Neural cell (in vitro differentiated cells): Measurements from ENCODE around the gene ATP5MG. TPM values are rescaled to one million over a fixed set of nuclear protein-coding genes. Genes with fewer than 3 reads are reported as not detected.

Experiments
- H2AFZ ChIP-seq: fragments of 200-600, 300-800 bp; sonication (generic), shearing (Covaris generic); 2 replicates; pipeline ENCODE4 v1.6.0; 2014; ENCODE audit warnings: low read depth, mild to moderate bottlenecking, antibody characterized with exemption, low read length, moderate library complexity
- H3F3A ChIP-seq: fragments of 200-600 bp; shearing (Covaris generic); 2 replicates; pipeline ENCODE4 v1.6.1; 2016; ENCODE audit warnings: mild to moderate bottlenecking, moderate library complexity, mixed read lengths, antibody characterized with exemption, low read length; ENCODE audit not compliant: insufficient read depth, poor library complexity, severe bottlenecking
- H3K27ac ChIP-seq: fragments of 200-600, 300-800 bp; sonication (generic), shearing (Covaris generic); 2 replicates; pipeline ENCODE4 v1.5.1; 2014; ENCODE audit warnings: mild to moderate bottlenecking, low read length, moderate library complexity
- H3K27me3 ChIP-seq: fragments of 300-800, 200-600 bp; sonication (generic), shearing (Covaris generic); 2 replicates; pipeline ENCODE4 v1.6.0; 2014; ENCODE audit warnings: mild to moderate bottlenecking, low read depth, low read length, moderate library complexity; ENCODE audit not compliant: insufficient read depth
- H3K36me3 ChIP-seq: fragments of 300-800, 200-600 bp; sonication (generic), shearing (Covaris generic); 2 replicates; pipeline ENCODE4 v1.5.1; 2014; ENCODE audit warnings: mild to moderate bottlenecking, antibody characterized with exemption, low read length, moderate library complexity; ENCODE audit not compliant: insufficient read depth
- H3K4me2 ChIP-seq: fragments of 300-800, 200-600 bp; sonication (generic), shearing (Covaris generic); 2 replicates; pipeline ENCODE4 v1.6.0; 2014; ENCODE audit warnings: mild to moderate bottlenecking, low read length
- H3K4me3 ChIP-seq: fragments of 300-800, 200-600 bp; sonication (generic), shearing (Covaris generic); 2 replicates; pipeline ENCODE4 v1.5.1; 2014; ENCODE audit warnings: mild to moderate bottlenecking, low read length, moderate library complexity
- H3K79me2 ChIP-seq: fragments of 200-600 bp; shearing (Covaris generic); replicated peaks from 2 replicates; pipeline ENCODE4 v1.6.0; 2014; ENCODE audit warnings: mild to moderate bottlenecking, low read length, moderate library complexity; ENCODE audit not compliant: insufficient read depth
- H3K9ac ChIP-seq: fragments of 300-800, 200-600 bp; sonication (generic), shearing (Covaris generic); 2 replicates; pipeline ENCODE4 v1.6.1; 2016; ENCODE audit warnings: mild to moderate bottlenecking, low read length, mixed read lengths
- H3K9me2 ChIP-seq: fragments of 200-600 bp; shearing (Covaris generic); 2 replicates; pipeline ENCODE4 v1.6.1; 2016; ENCODE audit warnings: mild to moderate bottlenecking, low read length, mixed read lengths; ENCODE audit not compliant: insufficient read depth
- H3K9me3 ChIP-seq: fragments of 200-600, 300-800 bp; sonication (generic), shearing (Covaris generic); 2 replicates; pipeline ENCODE4 v1.6.1; 2016; ENCODE audit warnings: mild to moderate bottlenecking, mixed run types, low read length, moderate library complexity, mixed read lengths
- H4K20me1 ChIP-seq: fragments of 200-600 bp; shearing (Covaris generic); 2 replicates; pipeline ENCODE4 v1.6.1; 2016; ENCODE audit warnings: mild to moderate bottlenecking, mixed run types; ENCODE audit not compliant: insufficient read depth
- CTCF ChIP-seq: fragments of 450-650 bp; IDR thresholded peaks from 2 replicates; pipeline ENCODE4 v1.5.1; 2014; ENCODE audit warnings: antibody characterized with exemption, mild to moderate bottlenecking, moderate library complexity; ENCODE audit not compliant: poor library complexity, severe bottlenecking
- EP300 ChIP-seq: fragments of 450-650 bp; conservative IDR thresholded peaks from 2 replicates; pipeline ENCODE4 v1.6.1; 2014; ENCODE audit warnings: antibody characterized with exemption, mild to moderate bottlenecking, moderate library complexity; ENCODE audit not compliant: poor library complexity, severe bottlenecking
- EZH2 ChIP-seq: fragments of 200-600, 300-800 bp; shearing (Covaris generic), sonication (generic); IDR thresholded peaks from 2 replicates; pipeline ENCODE4 v1.6.1; 2014; ENCODE audit warnings: antibody characterized with exemption, low read length, borderline replicate concordance, mild to moderate bottlenecking; ENCODE audit not compliant: insufficient read depth, poor library complexity, severe bottlenecking
- MXI1 ChIP-seq: fragments of 450-650 bp; conservative IDR thresholded peaks from 2 replicates; pipeline ENCODE4 v1.6.1; 2014; ENCODE audit warnings: antibody characterized with exemption, mild to moderate bottlenecking; ENCODE audit not compliant: poor library complexity, severe bottlenecking
- RAD21 ChIP-seq: fragments of 450-650 bp; conservative IDR thresholded peaks from 2 replicates; pipeline ENCODE4 v1.6.1; 2014; ENCODE audit warnings: antibody characterized with exemption, mild to moderate bottlenecking, moderate library complexity
- REST ChIP-seq: IDR thresholded peaks from 2 replicates; pipeline ENCODE4 v1.6.1; 2012; ENCODE audit warnings: borderline replicate concordance
- SMC3 ChIP-seq: fragments of 450-650 bp; conservative IDR thresholded peaks from 2 replicates; pipeline ENCODE4 v1.6.1; 2014; ENCODE audit warnings: antibody characterized with exemption, mild to moderate bottlenecking, moderate library complexity; ENCODE audit not compliant: poor library complexity
- TAF1 ChIP-seq: IDR thresholded peaks from 2 replicates; pipeline ENCODE4 v1.6.1; 2012; ENCODE audit warnings: low read depth
- polyA plus RNA-seq: library from polyadenylated mRNA; depleted of rRNA; stranded (reverse); fragments of >200 nt; gene quantifications from 2 replicates; pipeline ENCODE4 v1.2.3, GENCODE V29; 2014

Gene ATP5MG
- polyA plus RNA-seq, 1 donor from 2014 or later = 153 TPM

GRCh38 chr11:118379497-118379896 is 21.9 kb upstream of the ATP5MG start:
- H3K36me3 ChIP-seq = no peaks in the 10 kb centered on the region
- no peak overlapping the region for H3K9ac ChIP-seq
- H3K27ac ChIP-seq = no peak overlapping the region
- H3K4me2 ChIP-seq = no peak overlapping the region
- H3K27me3 ChIP-seq = no peaks in the 10 kb centered on the region
- H3K4me3 ChIP-seq = no peak overlapping the region
- H2AFZ ChIP-seq = no peak overlapping the region
- TF ChIP-seq CTCF (no peak), EZH2 (no peak), MXI1 (no peak), RAD21 (no peak), EP300 (no peak), TAF1 (no peak), SMC3 (no peak)
- H3F3A ChIP-seq = no peaks in the 10 kb centered on the region
- H4K20me1 ChIP-seq = no peaks in the 10 kb centered on the region
- H3K9me2 ChIP-seq = no peaks in the 10 kb centered on the region
- H3K9me3 ChIP-seq = no peaks in the 10 kb centered on the region
- H3K79me2 ChIP-seq = no peaks in the 10 kb centered on the region

GRCh38 chr11:118380571-118380970 is 20.8 kb upstream of the ATP5MG start:
- Histone ChIP-seq H3K36me3 (no peaks in the 10 kb centered on the region), H4K20me1 (no peaks in the 10 kb centered on the region), H3K4me2 (no peak overlapping the region), H3K27ac (no peak overlapping the region), H3K9me3 (no peaks in the 10 kb centered on the region), H3K27me3 (no peaks in the 10 kb centered on the region), H3F3A (no peaks in the 10 kb centered on the region), H3K79me2 (no peaks in the 10 kb centered on the region), H3K9ac (no peak overlapping the region), H3K9me2 (no peaks in the 10 kb centered on the region), H3K4me3 (no peak overlapping the region), H2AFZ (no peak overlapping the region)
- TF ChIP-seq TAF1 = no peak
- TF ChIP-seq CTCF = no peak
- no peak for TF ChIP-seq SMC3
- TF ChIP-seq EZH2 = no peak
- TF ChIP-seq MXI1 = no peak

- Histone ChIP-seq H3K9me2 (no peaks in the 10 kb centered on the region), H2AFZ (no peak overlapping the region), H3K27me3 (no peaks in the 10 kb centered on the region), H3K4me2 (no peak overlapping the region), H3K27ac (no peak overlapping the region), H3F3A (no peaks in the 10 kb centered on the region), H3K4me3 (no peak overlapping the region), H3K79me2 (no peaks in the 10 kb centered on the region), H3K9me3 (no peaks in the 10 kb centered on the region), H3K9ac (no peak overlapping the region), H3K36me3 (no peaks in the 10 kb centered on the region), H4K20me1 (no peaks in the 10 kb centered on the region)
- no peak for TF ChIP-seq SMC3
- no peak for TF ChIP-seq CTCF
- no peak for TF ChIP-seq EP300
- no peak for TF ChIP-seq REST
- TF ChIP-seq MXI1 = no peak
- TF ChIP-seq EZH2 = no peak
- no peak for TF ChIP-seq TAF1
Observed at GRCh38 chr11:118382954-118383353, 18.5 kb upstream of the ATP5MG start.
